HG03432 (cell line): ENCODE results near the gene ITPR3.
A peak's percentile ranks its signal among the peaks of the same experiment; 100 is the strongest.
"Not testable (repeated sequence)": the region's sequence is repeated elsewhere in the genome, so short reads cannot be mapped to it uniquely, and the experiment has no call there.

Source experiments
- ATAC-seq: cut with Tn5 transposase; IDR thresholded peaks from one replicate; pipeline ENCODE4 v1.9.1; 2021; ENCODE audit warnings: mild to moderate bottlenecking, moderate library complexity; ENCODE audit not compliant: unreplicated experiment

Gene ITPR3

GRCh38 chr6:33610779-33611732, 10.1 kb upstream of the ITPR3 start:
- ATAC-seq, result no peak

- no peak for ATAC-seq
Measured at GRCh38 chr6:33613146-33613794, 7.9 kb upstream of the ITPR3 start.

GRCh38 chr6:33613795-33614168, 7.3 kb upstream of the ITPR3 start:
- ATAC-seq, result no peak

GRCh38 chr6:33616113-33616512, 5.0 kb upstream of the ITPR3 start:
- no peak for ATAC-seq

GRCh38 chr6:33616913-33617312, 4.2 kb upstream of the ITPR3 start:
- no peak for ATAC-seq

GRCh38 chr6:33619166-33619840, 1.8 kb upstream of the ITPR3 start:
- no peak for ATAC-seq

GRCh38 chr6:33620158-33620855, 815 bp upstream of the ITPR3 start:
- no peak for ATAC-seq

GRCh38 chr6:33621711-33622388, 728 bp downstream of the ITPR3 start:
- peak; percentile 30 for ATAC-seq

GRCh38 chr6:33622456-33623431, 1.6 kb downstream of the ITPR3 start:
- ATAC-seq, result no peak

GRCh38 chr6:33623895-33624381, 2.8 kb downstream of the ITPR3 start:
- ATAC-seq, result no peak

GRCh38 chr6:33624856-33625255, 3.7 kb downstream of the ITPR3 start:
- ATAC-seq, result no peak

- ATAC-seq, result no peak
Measured at GRCh38 chr6:33627876-33628275, 6.8 kb downstream of the ITPR3 start.

GRCh38 chr6:33628401-33628964, 7.4 kb downstream of the ITPR3 start:
- no peak for ATAC-seq

- ATAC-seq, result no peak
Measured at GRCh38 chr6:33630014-33630413, 8.9 kb downstream of the ITPR3 start.

GRCh38 chr6:33631521-33631920, 10.4 kb downstream of the ITPR3 start:
- not testable (repeated sequence) for ATAC-seq

GRCh38 chr6:33631971-33632557, 10.9 kb downstream of the ITPR3 start:
- ATAC-seq, result no peak

GRCh38 chr6:33632558-33633039, 11.5 kb downstream of the ITPR3 start:
- peak; percentile 36 for ATAC-seq

- peak; percentile 26 for ATAC-seq
Measured at GRCh38 chr6:33633084-33633461, 12.0 kb downstream of the ITPR3 start.
